Fibroblast of skin of scalp (primary cell): ENCODE measurements around the gene IL7R.

Experiments
- DNase-seq: peaks from one replicate; pipeline ENCODE4 v3.0.0-alpha.2; 2013

The IL7R gene

DNA sequence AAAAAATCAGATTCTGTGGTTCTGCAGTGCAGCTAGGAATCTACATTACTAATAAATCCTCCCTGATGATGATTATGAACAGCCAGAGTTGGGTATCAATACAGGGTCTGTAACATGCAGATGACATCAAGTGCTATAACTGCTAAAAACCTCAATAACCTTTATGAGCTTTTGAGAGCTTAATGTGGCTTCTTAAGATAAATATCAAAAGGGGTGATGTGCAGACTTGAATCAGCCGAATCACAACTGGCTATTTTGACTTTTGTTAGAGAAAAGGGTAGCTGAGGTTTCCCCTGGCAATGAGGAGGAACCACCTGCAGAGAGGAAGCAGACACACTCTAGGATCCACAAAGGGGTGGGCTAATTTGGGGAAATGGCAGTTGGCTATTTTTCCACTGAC lies 51.5 kb downstream of the IL7R start:
- DNase-seq, result no peak

DNA sequence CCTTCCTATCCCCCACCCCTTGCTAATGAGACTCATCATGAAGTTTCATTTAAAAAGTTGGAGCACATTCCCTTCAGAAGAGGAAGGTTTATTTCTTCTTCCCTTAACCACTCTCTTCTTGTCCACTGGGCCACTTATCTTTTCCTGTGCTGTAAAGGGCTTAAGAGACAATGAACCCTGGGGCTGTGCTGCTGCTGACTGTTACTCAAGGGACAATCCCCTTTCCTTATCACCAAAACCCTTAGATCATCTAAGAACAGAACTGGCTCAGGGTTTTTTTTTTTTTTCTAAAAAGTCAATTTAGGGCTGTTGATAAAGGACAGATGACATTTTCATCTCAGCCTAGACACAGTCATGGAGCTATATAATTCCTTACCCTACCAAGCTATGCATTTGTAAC lies 52.1 kb downstream of the IL7R start:
- DNase-seq, result no peak

DNA sequence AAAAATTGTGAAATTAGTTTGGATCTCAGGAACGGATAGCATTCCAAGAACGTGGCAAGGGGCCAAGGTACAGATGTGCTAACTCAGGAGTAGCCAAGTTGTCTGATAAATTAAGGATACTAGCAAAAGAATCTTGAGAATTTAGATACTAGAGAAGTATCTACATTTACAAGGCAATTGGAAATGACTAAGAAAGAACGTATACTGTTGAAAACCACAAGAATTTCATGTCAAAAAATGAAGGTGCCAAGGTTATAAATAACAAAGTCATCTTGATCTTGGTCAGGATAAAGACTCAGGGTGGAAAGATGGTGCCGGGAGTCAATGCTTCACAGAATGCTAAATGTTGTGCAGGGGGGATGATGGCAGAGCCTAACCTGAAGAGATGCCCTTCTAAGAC lies 62.5 kb downstream of the IL7R start:
- peak; percentile 97 for DNase-seq

DNA sequence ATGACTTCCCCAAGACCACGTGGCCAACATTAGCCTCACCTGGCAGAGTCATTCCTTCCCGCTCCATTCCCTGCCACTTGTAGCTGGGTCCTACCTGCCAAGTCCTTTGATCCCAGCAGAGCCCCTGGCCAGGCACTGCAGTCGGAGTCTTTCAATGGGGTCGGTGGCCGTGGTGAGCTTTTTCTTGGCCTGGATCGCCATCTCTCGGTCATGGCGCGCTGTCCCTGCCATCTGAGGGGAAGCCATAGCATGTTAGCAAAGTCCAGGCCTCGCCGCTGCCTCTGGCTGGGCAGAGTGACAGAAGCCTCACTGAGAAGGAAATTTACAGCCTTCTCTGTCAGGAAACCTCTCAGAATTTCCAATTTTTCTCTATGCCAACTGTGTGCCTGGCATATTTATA lies 64.2 kb downstream of the IL7R start:
- DNase-seq, result peak; percentile 45

DNA sequence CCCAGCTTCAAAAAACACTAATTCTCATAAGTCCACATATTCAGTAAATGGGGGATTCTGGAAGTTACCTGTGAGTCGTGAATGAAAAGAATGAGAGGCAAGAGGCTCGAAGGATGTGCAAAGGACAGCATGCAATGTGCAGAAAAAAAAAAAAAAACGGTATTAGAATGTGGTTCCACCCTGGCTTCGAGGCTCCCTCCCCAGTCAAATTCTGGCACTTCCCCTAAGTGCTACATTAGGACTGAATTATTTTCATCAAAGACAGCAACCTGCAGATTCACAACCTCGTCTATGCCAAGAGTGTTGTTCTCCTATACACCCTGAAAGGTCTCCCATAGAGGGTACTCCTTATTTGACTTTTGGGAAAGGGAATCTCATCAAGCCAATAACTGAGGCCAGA lies 65.2 kb downstream of the IL7R start:
- no peak for DNase-seq

DNA sequence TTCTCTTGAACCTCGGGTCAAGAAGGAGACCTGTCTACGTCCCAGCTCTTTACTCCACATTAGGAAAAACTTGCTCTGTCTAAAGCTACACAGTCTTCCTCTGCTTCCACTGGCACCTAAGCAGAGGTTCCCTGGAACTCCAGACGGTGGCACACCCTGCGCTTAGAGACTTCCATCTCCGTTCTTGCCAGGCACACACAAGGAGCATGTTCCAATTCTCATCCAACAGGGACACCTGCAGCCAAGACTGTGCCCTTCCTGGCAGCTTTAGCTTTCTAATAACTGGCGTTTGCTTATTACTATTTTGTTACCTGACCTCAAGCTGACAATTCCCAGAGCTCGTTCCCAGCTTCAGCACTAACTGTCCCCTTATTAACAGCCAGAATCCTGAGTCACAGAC lies 65.8 kb downstream of the IL7R start:
- DNase-seq, result no peak

DNA sequence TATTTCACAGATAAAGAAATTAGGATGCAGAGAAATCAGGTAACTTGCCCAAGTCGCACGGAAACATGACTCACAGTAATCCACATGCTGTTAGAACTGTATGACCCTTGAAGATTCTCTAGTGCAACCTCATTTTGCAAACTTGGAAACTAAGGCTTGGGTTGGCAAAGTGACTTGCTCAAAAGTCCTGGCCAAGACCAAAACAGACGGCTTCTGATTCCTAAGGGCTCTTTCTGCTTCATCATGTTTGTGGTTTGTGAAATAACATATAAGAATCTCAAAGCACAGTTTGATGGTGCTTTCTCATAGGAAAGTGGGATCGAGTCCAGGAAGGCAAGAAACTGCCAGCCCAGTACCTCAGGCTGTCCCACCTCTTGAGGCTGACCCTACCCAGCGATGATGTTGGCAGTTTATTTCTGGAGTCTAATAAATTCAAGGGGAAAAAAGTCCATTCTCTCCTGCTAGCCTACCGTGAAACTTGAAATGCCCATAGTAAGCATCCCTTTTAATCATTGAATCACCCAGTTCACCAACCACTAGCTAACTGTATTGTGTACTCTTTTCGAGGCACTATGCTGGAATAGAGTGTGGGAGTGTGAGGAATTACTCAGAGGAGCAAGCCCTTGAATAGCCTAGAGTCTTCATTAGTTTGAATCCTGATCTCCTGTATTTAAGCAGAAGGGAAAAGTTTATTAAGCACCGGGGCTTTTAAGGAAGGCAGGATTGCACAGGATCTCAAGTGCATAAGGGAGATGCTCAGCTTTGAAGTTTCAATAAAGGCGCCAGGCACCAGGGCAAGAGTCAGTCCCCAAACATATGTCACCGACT lies 67.6 kb downstream of the IL7R start:
- peak; percentile 79 for DNase-seq

DNA sequence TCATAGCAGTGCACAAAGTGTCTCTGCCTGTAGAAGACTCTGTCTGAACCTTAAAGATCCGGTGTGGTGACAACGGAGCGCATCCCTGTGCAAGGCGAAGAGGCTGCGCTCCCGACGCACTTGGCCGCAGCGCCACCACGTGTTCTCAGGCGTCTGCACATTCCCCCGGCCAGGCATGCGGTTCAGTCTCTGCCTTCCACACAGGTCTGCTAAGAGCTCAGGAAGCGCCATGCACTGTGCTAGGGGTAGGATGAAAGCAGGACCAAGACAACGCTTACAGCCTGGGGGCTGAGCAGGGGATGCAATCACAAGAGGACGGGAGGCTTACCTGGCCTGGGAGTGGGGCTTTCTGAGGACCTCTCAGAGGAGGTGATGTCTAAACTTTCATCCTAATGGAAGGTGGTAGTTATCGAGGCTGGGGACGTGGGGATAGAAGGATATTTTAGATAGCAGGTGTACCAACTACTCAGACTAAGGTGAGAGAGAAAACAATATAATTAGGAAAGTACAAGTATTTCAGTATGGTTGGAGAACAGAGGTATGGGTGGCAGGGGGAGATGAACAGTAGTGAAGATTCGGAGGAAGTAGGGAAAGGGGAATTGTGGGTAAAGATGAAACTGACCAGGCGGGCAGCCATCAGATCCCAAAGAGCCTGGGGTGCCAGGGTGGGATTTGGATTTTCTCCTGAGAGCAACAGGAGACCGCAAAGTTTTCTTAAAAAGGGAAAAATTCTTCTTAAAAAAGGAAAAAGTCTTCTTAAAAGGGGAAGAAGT lies 68.4 kb downstream of the IL7R start:
- peak; percentile 74 for DNase-seq

DNA sequence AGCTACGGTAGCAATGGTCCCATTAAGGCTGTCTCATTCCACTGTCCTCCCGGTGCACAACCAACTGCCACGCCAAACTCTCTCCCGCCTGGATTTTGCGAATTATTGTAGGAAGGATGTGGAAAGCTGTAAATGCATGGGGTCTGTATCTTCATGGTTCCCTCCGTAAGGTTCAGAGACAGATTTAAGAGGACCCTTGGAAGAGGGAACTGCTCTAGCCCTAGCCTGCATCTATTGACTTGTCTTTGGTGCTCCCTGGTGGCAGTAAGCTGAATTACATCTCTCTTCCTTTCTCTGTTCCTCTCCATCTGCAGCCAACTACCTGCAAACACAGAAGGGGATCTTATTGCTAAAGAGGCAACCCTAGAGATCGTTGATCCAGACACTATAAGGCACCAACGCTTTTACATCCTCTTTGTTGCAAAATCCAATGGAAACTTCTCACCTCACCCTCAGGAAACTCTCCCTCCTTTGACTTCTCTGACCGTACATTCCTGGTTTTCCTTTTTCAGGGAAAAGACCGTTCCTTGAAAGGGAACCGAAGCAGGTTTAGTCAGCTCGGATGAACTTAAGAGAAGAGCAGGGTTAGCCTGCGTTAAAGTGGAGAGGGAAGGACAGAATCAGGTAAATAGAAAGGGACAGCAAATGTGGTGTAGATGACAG lies 69.8 kb downstream of the IL7R start:
- peak; percentile 55 for DNase-seq
